GM13976 (cell line): Measurements from ENCODE around the gene SLC25A39.
A peak's percentile ranks its signal among the peaks of the same experiment; 100 is the strongest.

Experiments used
- DNase-seq: peaks from one replicate; pipeline ENCODE4 v3.0.0; 2012; ENCODE audit warnings: low spot score
- in situ Hi-C: fragments of 300-500 bp; cut with MboI; formaldehyde crosslinking; loops from one replicate; pipeline ENCODE4 v1.12.0; 2022; ENCODE audit warnings: low sequenced_read_pairs, mixed read lengths, inconsistent platforms; ENCODE audit not compliant: unreplicated experiment
- TF ChIP-seq, protein P1 (sequence below): IDR thresholded peaks from 2 replicates; pipeline ENCODE4 v1.5.1; 2012; ENCODE audit warnings: borderline replicate concordance, mild to moderate bottlenecking; ENCODE audit not compliant: insufficient read depth; ENCODE audit errors: extremely low read depth, missing control alignments, control extremely low read depth

The SLC25A39 gene

GRCh38 chr17:44359006-44359405 lies 34.4 kb upstream of the SLC25A39 start:
- in situ Hi-C loops, result no loop called here
- DNase-seq, result no peak
- TF ChIP-seq, protein P1, sequence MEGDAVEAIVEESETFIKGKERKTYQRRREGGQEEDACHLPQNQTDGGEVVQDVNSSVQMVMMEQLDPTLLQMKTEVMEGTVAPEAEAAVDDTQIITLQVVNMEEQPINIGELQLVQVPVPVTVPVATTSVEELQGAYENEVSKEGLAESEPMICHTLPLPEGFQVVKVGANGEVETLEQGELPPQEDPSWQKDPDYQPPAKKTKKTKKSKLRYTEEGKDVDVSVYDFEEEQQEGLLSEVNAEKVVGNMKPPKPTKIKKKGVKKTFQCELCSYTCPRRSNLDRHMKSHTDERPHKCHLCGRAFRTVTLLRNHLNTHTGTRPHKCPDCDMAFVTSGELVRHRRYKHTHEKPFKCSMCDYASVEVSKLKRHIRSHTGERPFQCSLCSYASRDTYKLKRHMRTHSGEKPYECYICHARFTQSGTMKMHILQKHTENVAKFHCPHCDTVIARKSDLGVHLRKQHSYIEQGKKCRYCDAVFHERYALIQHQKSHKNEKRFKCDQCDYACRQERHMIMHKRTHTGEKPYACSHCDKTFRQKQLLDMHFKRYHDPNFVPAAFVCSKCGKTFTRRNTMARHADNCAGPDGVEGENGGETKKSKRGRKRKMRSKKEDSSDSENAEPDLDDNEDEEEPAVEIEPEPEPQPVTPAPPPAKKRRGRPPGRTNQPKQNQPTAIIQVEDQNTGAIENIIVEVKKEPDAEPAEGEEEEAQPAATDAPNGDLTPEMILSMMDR, result no peak

GRCh38 chr17:44358066-44358465 lies 33.4 kb upstream of the SLC25A39 start:
- TF ChIP-seq, protein P1, result no peak
- in situ Hi-C loops, result no loop called here
- DNase-seq, result no peak

GRCh38 chr17:44356241-44356640 lies 31.6 kb upstream of the SLC25A39 start:
- in situ Hi-C loops, result no loop called here
- no peak for DNase-seq
- TF ChIP-seq, protein P1, result no peak

DNA sequence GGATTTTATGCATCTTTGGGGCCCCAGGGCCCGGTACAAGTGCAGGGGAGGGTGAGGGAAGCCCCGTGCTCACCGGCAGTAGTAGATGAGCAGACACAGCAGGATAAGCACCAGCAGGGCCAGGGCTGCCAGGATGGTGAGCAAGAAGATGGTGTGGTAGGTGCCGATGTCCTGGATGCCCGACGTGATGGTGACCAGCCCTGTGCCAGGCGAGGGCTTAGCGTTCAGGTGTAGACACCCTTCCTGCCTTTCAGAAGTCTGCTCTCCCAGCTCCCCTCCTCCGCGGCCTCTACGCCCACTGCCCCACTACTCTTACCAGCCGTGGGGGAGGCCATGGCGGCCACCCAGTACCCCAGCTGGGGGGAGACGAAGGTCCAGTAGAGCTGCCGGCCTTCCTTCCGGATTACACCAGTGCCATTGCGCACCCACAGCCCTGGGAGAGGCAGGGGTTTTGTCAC lies 31.0 kb upstream of the SLC25A39 start:
- TF ChIP-seq, protein P1, result no peak
- DNase-seq, result no peak
- in situ Hi-C loops, result no loop called here

GRCh38 chr17:44354582-44355561 lies 30.2 kb upstream of the SLC25A39 start:
- peak; percentile 83 for DNase-seq
- TF ChIP-seq, protein P1, result peak; percentile 70
- in situ Hi-C loops, result no loop called here

DNA sequence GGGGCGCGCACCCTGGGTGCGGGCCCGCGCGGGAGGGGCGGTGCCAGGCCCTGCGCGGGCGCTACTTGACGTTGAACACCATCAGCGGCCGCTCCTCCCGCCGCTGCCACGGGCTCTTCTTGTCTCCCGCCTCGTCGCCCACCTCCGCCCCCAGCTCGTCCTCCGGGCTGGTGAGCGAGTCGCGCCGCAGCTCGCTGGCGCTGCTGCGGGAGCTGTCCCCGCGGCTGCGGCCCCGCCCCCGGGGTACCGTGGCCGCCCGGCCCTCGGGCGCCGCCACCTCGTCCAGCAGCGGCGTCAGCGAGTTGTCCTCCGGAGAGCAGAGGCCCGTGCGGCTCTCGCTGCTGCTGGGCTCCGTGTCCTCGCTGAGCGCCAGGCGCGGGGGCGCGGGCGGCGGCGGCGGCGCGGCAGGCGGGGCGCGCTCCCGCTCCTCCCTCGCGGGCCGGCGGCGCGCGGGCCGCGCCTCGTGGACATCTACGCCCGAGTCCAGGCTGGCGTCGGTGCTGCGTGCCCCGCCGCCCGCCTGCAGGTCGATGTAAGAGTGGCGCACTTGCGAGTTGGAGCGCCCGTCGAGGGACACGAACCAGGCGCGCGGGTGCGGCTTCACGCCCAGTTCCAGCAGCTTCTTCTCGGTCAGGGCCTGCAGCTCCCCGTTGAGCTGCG lies 29.2 kb upstream of the SLC25A39 start:
- peak; percentile 68 for DNase-seq
- in situ Hi-C loops, result no loop called here

More for the DNA sequence above, 29.2 kb upstream of the SLC25A39 start:
- TF ChIP-seq, protein P1, result no peak
